T-cell (primary cell): ENCODE data around the gene TADA1. TPM values are rescaled to one million over a fixed set of nuclear protein-coding genes. Genes with fewer than 3 reads are reported as not detected.

ENCODE experiments used
- ATAC-seq, 4 experiments: fragments of 200-7000 bp in 3 of 4; fragments of 150-1000 bp in 1 of 4; cut with Tn5 transposase; replicated peaks in 1 of 4; 1 replicate in 3 of 4; 2 replicates in 1 of 4; pipeline ENCODE4 v1.10.0; 2021; ENCODE audit warnings: moderate library complexity in 3 of 4, mild to moderate bottlenecking in 2 of 4, moderate number of reproducible peaks in 1 of 4
- CTCF ChIA-PET, 2 donors: fragments of 300-600 bp; sonication (Branson Sonifier 250); formaldehyde crosslinking; loops; one replicate each; lab custom pipeline; 2022; ENCODE audit warnings: antibody characterized with exemption in 2 of 2; lab: Charles Lee
- POLR2A ChIA-PET, 2 donors: fragments of 300-600 bp; sonication (Branson Sonifier 250); formaldehyde crosslinking; loops; one replicate each; lab custom pipeline; 2022; ENCODE audit warnings: antibody characterized with exemption in 2 of 2; lab: Charles Lee
- DNase-seq, 35 experiments: peaks; one replicate each; pipeline versions ENCODE4 v3.0.0 to v3.0.0-alpha.2; 2013 to 2023
- H3K27ac ChIP-seq: one replicate; pipeline ENCODE4 v1.5.1; 2013; ENCODE audit warnings: low read length
- H3K27me3 ChIP-seq, 2 experiments: replicated peaks in 1 of 2; 1 replicate in 1 of 2; 2 replicates in 1 of 2; pipeline versions ENCODE4 v1.6.1 to v1.7.0; 2013; ENCODE audit warnings: low read length in 1 of 2, mixed read lengths in 1 of 2; ENCODE audit not compliant: control insufficient read depth in 2 of 2, insufficient read depth in 2 of 2; ENCODE audit errors: extremely low read depth in 1 of 2
- H3K36me3 ChIP-seq, 2 donors: 1 replicate in 1 of 2; 2 replicates in 1 of 2; pipeline versions ENCODE4 v1.6.1 to v1.7.0; 2013; ENCODE audit warnings: low read length in 1 of 2; ENCODE audit not compliant: control insufficient read depth in 2 of 2, insufficient read depth in 1 of 2; ENCODE audit errors: extremely low read depth in 1 of 2
- H3K4me1 ChIP-seq, 2 experiments: 1 replicate in 1 of 2; 2 replicates in 1 of 2; pipeline versions ENCODE4 v1.6.1 to v1.7.0; 2013; ENCODE audit warnings: low read length in 2 of 2, mixed read lengths in 1 of 2; ENCODE audit not compliant: insufficient read depth in 2 of 2, control insufficient read depth in 1 of 2; ENCODE audit errors: extremely low read depth in 1 of 2
- H3K4me3 ChIP-seq, 2 donors: 1 replicate in 1 of 2; 2 replicates in 1 of 2; pipeline versions ENCODE4 v1.5.1 to v1.7.0; 2013; ENCODE audit warnings: mild to moderate bottlenecking in 2 of 2, low read length in 1 of 2, moderate library complexity in 1 of 2; ENCODE audit not compliant: control insufficient read depth in 1 of 2; ENCODE audit errors: extremely low read depth in 1 of 2
- H3K9me3 ChIP-seq: 2 replicates; pipeline ENCODE4 v1.7.0; 2013
- H3K27ac Mint-ChIP-seq, 2 donors: one replicate each; pipeline ENCODE4 v1.8.0; 2020 to 2021; ENCODE audit warnings: mild to moderate bottlenecking in 2 of 2, mixed read lengths in 2 of 2
- H3K27me3 Mint-ChIP-seq, 2 donors: one replicate each; pipeline ENCODE4 v1.8.0; 2021 to 2022; ENCODE audit warnings: mixed read lengths in 2 of 2
- H3K36me3 Mint-ChIP-seq: one replicate; pipeline ENCODE4 v1.8.0; 2021; ENCODE audit warnings: mixed read lengths
- H3K4me1 Mint-ChIP-seq, 3 donors: one replicate each; pipeline ENCODE4 v1.8.0; 2020 to 2022; ENCODE audit warnings: mixed read lengths in 3 of 3, mild to moderate bottlenecking in 1 of 3
- H3K4me3 Mint-ChIP-seq, 3 donors: one replicate each; pipeline ENCODE4 v1.8.0; 2020 to 2022; ENCODE audit warnings: mild to moderate bottlenecking in 3 of 3, mixed read lengths in 3 of 3, moderate library complexity in 3 of 3
- H3K9me3 Mint-ChIP-seq, 3 donors: one replicate each; pipeline ENCODE4 v1.8.0; 2020 to 2022; ENCODE audit warnings: mixed read lengths in 3 of 3
- whole genome bisulfite sequencing: methylation state at CpG from one replicate; pipeline ENCODE4 v1.1.5; 2013; ENCODE audit warnings: missing lambda C conversion rate; ENCODE audit not compliant: insufficient coverage; 5-methylcytosine and 5-hydroxymethylcytosine counted together
- total RNA-seq, 35 experiments: library from RNA in 6 of 35; stranded (reverse) in 6 of 35; fragments of 120-200 nt in 1 of 35; gene quantifications; one replicate each; pipeline versions ENCODE4 v1.2.1 to v1.2.4 and lab custom pipeline; 2013 to 2026

The TADA1 gene
- total RNA-seq (10 to 100 TPM; 11.1 to 14.6 (median 12.8) TPM), total RNA-seq (lab: John Stamatoyannopoulos, UW) (14.2 to 40.6 (median 24.9) reads per million in 29 experiments)
- 16.1 TPM for total RNA-seq (2013)

GRCh38 chr1:166875734-166876539, at the start of gene TADA1:
Gene TADA1 (minus strand): TSS chr1:166876264. CDS start chr1:166876233, 31 bp downstream.
- Mint-ChIP-seq H3K4me3 (peak within 1 kb of the TSS; percentile 89 to 98 (median 98)), H3K4me1 (peaks cover 43 to 53% (median 50%) of the 10 kb centered on the region in 3 donors), H3K27ac (peak within 1 kb of the TSS; percentile 98 to 99), H3K36me3 (peaks cover 3% of the 10 kb centered on the region), H3K9me3 (no peaks in the 10 kb centered on the region), H3K27me3 (no peaks in the 10 kb centered on the region)
- Histone ChIP-seq H3K4me3 (peak within 1 kb of the TSS; percentile 71 to 75), H3K36me3 (no peaks in the 10 kb centered on the region), H3K9me3 (no peaks in the 10 kb centered on the region), H3K27me3 (no peaks in the 10 kb centered on the region), H3K4me1 (peaks cover 13 to 16% of the 10 kb centered on the region in 2 experiments), H3K27ac (peak within 1 kb of the TSS; percentile 75)
- WGBS, result under 1% methylated on average over 84 of the region's 84 CpGs
- CTCF ChIA-PET, result interaction anchor here (0.6 to 2.2 kb wide), 9 partner anchors 9 to 928 kb away, joined by 3 to 15 read pairs (median 4); partner anchors contain the start of genes CD247 (in 1 of the 2), POGK (in 1 of the 2) and POU2F1 (in 1 of the 2)
- POLR2A ChIA-PET, result interaction anchor here in 1 of 2 donors (0.7 kb wide), 1 partner anchor 344 kb away, joined by 7 read pairs; the partner anchor contains the start of gene POU2F1
- peak; percentile 93 to 100 (median 99) for DNase-seq
- ATAC-seq, result peak; percentile 91 to 94 (median 93)

- H3K27me3 ChIP-seq, result peaks cover 2 to 18% of the 10 kb centered on the region in 2 experiments
- 92% methylated on average over 1 of the region's 3 CpGs for WGBS
- ChIA-PET CTCF (no interaction called here), POLR2A (no interaction called here)
- no peaks in the 10 kb centered on the region for H3K36me3 ChIP-seq
- Mint-ChIP-seq H3K9me3 (no peaks in the 10 kb centered on the region), H3K27me3 (peaks cover 21 to 25% of the 10 kb centered on the region in 2 donors), H3K36me3 (no peaks in the 10 kb centered on the region), H3K27ac (no peak overlapping the region), H3K4me1 (peaks cover 0 to 4% (median under 1%) of the 10 kb centered on the region in 3 donors), H3K4me3 (no peak overlapping the region)
- no peaks in the 10 kb centered on the region for H3K9me3 ChIP-seq
- no peak overlapping the region for H3K27ac ChIP-seq
- H3K4me1 ChIP-seq, result peaks cover 0 to 6% of the 10 kb centered on the region in 2 experiments
- ATAC-seq (no peak), DNase-seq (no peak)
- no peak overlapping the region for H3K4me3 ChIP-seq
Measured at GRCh38 chr1:166924823-166925541, 48.9 kb upstream of the TADA1 start.

GRCh38 chr1:166920561-166921475, 44.8 kb upstream of the TADA1 start:
- ChIA-PET POLR2A (no interaction called here), CTCF (no interaction called here)
- Mint-ChIP-seq H3K27ac (no peak overlapping the region), H3K9me3 (no peaks in the 10 kb centered on the region), H3K36me3 (no peaks in the 10 kb centered on the region), H3K4me1 (peaks cover 0 to 4% (median 2%) of the 10 kb centered on the region in 3 donors), H3K27me3 (peaks cover 38 to 44% of the 10 kb centered on the region in 2 donors), H3K4me3 (peak overlapping the region in 1 of 3 donors; percentile 32)
- no peaks in the 10 kb centered on the region for H3K36me3 ChIP-seq
- DNase-seq (peak in 1 of 35 experiments; percentile 1), ATAC-seq (no peak)
- peaks cover 4 to 23% of the 10 kb centered on the region in 2 experiments for H3K27me3 ChIP-seq
- 17% methylated on average over 109 of the region's 113 CpGs for WGBS
- H3K27ac ChIP-seq, result no peak overlapping the region
- peak overlapping the region in 1 of 2 donors; percentile 53 for H3K4me3 ChIP-seq
- H3K4me1 ChIP-seq, result peaks cover 0 to 6% of the 10 kb centered on the region in 2 experiments
- H3K9me3 ChIP-seq, result no peaks in the 10 kb centered on the region

DNA sequence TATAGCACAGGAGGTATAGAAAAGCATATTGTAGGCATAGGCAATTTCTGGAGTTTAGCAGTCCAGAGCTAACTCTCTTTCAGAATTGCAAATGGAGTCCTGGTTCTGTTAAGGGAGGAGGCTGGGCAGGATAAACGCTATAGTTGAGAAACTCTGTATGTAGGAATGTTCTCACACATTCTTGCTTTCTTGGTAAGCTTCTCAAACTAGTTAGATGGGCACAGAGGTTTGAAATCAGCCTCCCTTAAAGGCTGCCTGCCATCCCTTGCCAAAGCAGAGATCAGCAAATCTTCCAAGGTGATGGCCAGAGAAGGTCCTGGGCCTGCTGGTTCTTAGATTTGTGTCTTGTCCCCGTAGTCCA, 42.9 kb upstream of the TADA1 start:
- DNase-seq (no peak), ATAC-seq (no peak)
- H3K4me1 Mint-ChIP-seq, result peaks cover 0 to 4% (median 2%) of the 10 kb centered on the region in 3 donors
- no peaks in the 10 kb centered on the region for H3K36me3 Mint-ChIP-seq
- H3K4me3 ChIP-seq, result no peak overlapping the region
- ChIA-PET POLR2A (interaction anchor here in 1 of 2 donors (0.7 kb wide), 1 partner anchor 131 kb away, joined by 4 read pairs; no protein-coding TSS in a partner anchor), CTCF (interaction anchor here (1.3 to 1.4 kb wide), 1 partner anchor 9 kb away, joined by 3 to 6 read pairs; no protein-coding TSS in a partner anchor)
- no peak overlapping the region for H3K4me3 Mint-ChIP-seq
- no peaks in the 10 kb centered on the region for H3K36me3 ChIP-seq
- no CpG with 5 or more reads among the region's 2 CpGs for WGBS
- peaks cover 4 to 23% of the 10 kb centered on the region in 2 experiments for H3K27me3 ChIP-seq
- H3K4me1 ChIP-seq, result peaks cover 0 to 6% of the 10 kb centered on the region in 2 experiments
- no peak overlapping the region for H3K27ac ChIP-seq
- no peak overlapping the region for H3K27ac Mint-ChIP-seq
- peaks cover 38 to 44% of the 10 kb centered on the region in 2 donors for H3K27me3 Mint-ChIP-seq
- no peaks in the 10 kb centered on the region for H3K9me3 Mint-ChIP-seq
- no peaks in the 10 kb centered on the region for H3K9me3 ChIP-seq

DNA sequence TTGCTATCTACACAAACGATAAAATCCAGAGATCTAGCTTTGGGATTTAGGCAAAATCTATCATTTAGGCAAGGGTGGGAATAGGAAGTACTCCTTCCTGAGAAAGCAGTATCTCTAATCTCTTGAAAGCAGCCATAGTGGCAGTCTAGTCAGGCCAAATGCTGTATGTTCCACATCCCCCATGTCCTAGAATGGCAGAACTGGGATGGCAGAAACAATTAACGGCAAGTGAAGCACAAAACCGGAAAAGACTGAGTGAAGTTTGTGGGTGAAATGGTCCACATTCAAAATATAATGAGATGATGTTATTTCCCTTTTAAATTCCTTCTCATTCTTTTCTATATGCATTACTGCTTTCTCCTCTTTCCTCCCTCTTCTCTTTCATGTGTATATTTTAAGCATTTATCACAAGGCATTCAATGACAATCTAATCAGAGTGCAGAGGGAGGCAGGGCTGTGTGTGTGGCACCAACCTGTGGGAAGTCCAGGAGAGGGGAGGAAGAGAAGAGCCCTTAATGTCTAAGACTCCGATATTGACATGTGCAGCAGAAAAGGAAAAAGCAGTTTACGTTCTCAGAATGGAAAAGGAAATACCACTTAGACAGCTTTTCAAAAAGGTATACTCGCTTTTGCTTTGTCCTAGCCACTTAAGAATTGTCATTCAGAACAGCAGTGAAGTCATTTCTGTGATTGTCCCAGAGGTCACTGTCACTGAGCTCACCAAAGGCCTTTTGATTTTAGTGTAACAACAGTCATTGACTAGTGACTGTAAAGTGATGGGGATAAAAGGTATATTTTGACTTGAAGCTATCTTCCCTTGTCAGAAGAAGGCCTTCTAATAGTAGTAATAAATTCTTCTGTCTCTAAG, 42.3 kb upstream of the TADA1 start:
- POLR2A ChIA-PET, result no interaction called here
- DNase-seq (no peak), ATAC-seq (no peak)
- Mint-ChIP-seq H3K27me3 (peaks cover 38 to 44% of the 10 kb centered on the region in 2 donors), H3K27ac (no peak overlapping the region), H3K36me3 (no peaks in the 10 kb centered on the region), H3K9me3 (no peaks in the 10 kb centered on the region), H3K4me1 (peaks cover 0 to 4% (median 2%) of the 10 kb centered on the region in 3 donors), H3K4me3 (no peak overlapping the region)
- WGBS, result 100% methylated on average over 3 of the region's 6 CpGs
- CTCF ChIA-PET, result interaction anchor here (1.3 to 1.4 kb wide), 1 partner anchor 8 kb away, joined by 3 to 6 read pairs; no protein-coding TSS in a partner anchor
- Histone ChIP-seq H3K27me3 (peaks cover 4 to 23% of the 10 kb centered on the region in 2 experiments), H3K4me1 (peaks cover 0 to 6% of the 10 kb centered on the region in 2 experiments), H3K36me3 (no peaks in the 10 kb centered on the region), H3K9me3 (no peaks in the 10 kb centered on the region), H3K4me3 (no peak overlapping the region), H3K27ac (no peak overlapping the region)
